GM12872 (cell line): Measurements from ENCODE around the gene SLC4A7.

Experiments
- CTCF ChIP-seq: IDR thresholded peaks from 3 replicates; pipeline ENCODE4 v1.5.1; 2011; ENCODE audit warnings: low read depth, mild to moderate bottlenecking, low read length, moderate library complexity; ENCODE audit not compliant: insufficient read depth

The SLC4A7 gene

DNA sequence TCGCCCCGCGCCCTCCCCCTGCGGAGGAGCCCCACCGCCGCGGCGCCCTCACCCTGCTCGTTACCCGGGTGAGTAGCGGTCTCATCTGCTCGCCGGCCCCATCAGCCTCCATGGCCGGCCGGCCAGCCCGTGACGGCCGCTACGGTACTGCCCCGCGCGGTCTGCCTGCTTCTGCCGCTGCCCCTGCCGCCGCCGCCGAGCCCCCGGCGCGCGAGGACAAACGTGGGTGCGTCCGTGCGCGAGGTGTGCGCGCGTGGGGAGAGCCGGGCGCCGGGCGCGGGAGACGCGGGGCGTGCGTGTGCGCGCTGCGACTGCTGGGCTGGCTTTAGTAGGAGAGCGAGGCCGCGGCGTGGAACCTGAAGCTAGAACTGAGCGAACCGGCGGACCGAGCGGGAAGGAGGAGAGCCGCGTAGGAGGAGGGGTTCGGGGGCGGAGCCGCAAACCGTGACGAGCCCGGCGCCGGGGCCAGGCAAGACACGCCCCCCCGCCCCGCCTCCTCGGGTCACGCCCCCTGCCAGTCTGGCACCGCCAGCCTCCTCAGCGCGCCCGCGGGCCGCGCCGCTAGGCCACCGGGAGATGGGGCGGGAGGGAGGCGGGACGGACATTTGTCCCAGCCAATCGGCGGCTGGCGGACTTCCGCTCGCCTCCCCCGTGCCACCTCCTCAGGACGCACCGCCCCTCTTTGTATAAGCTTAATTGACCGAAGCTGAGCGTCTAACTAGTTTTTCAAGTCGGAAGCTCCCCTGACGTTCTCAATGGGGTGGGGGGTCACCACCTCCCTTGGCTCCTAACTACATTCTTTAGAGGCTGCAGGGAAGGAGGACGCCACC, at the start of gene SLC4A7:
Gene SLC4A7 (minus strand): TSS at position 370 of the 830 bp plus-strand sequence. CDS start 258 bp downstream, at position 112.
- TF ChIP-seq CTCF: no peak

DNA sequence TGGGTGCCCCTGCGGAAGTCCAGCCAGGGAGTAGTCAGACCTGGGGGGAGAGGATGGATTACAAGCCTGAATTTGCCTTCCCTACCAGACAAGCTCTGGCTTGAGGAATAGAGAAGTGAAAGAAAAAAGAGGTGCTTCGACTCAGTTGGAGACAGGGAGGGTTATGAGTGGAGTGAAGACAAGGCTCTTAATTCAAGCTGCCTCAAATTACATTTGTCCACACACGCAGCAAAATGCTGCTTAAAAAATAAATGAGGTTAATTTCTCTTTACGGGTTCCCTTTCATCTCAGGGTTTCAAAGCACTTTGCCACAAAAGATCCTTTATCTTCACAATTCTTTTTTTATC, 49.0 kb upstream of the SLC4A7 start:
- no peak for TF ChIP-seq CTCF

DNA sequence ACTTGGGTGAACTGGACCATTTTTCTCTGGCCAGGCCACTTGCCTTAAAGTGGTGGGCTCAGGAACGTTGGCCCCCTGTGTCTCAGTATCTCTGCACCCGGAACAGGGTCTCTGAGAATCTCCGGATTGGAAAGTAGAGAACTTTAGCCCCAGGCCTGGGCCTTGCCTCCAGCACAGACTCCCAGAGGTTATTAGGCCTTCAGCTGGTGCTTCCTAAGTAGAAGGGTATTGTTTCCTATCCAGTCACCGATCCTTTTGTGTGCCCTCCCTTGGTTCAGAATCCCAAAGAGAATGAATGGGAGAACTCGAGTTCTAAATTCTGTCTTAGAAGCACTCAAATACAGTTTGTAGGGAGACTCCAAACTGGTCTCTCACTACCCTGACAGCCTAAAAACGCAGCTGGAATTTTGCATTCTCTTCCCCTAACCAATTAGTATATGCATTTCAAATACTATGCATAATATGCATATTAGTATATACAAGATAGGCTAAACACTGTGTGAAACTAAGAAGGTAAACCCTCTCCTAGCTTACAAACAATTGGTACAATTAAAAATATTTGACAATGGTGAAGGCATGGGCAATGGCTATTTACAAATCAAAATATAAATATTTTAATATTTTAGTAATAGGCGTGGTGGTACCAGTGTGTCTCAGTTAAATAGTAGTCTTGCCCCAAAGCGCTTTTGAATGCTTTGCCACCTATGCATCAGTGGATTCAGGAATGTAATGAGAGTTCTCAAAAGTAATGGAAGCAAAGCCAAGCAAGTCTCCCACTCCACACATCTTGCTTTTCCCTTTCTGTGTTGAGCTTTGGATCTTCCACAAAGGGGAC, 48.5 kb upstream of the SLC4A7 start:
- TF ChIP-seq CTCF: no peak

DNA sequence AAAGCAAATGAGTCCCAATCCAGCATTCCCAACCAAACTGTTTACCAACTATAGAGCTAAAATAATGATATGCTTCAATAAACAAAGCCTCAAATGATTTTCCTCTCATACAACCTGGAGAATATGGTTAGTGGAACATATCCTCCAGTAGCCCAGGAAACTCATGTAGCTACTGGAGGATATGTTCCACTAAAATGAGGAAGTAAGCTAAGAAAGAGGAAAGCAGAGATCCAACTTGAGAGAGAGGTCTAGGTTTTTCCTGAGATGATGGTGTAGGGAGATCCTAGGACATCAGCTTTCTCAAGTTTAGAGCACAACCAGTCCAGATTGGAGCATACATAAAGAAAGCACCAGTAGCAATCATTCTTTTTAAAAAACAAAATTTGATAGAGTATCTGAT, 44.6 kb upstream of the SLC4A7 start:
- no peak for TF ChIP-seq CTCF

- TF ChIP-seq CTCF: no peak
Observed at GRCh38 chr3:27526614-27527315, 42.6 kb upstream of the SLC4A7 start.

GRCh38 chr3:27521872-27522265, 37.7 kb upstream of the SLC4A7 start:
- no peak for TF ChIP-seq CTCF
